ENCODE measurements around the gene SYS1.

Gene SYS1

DNA sequence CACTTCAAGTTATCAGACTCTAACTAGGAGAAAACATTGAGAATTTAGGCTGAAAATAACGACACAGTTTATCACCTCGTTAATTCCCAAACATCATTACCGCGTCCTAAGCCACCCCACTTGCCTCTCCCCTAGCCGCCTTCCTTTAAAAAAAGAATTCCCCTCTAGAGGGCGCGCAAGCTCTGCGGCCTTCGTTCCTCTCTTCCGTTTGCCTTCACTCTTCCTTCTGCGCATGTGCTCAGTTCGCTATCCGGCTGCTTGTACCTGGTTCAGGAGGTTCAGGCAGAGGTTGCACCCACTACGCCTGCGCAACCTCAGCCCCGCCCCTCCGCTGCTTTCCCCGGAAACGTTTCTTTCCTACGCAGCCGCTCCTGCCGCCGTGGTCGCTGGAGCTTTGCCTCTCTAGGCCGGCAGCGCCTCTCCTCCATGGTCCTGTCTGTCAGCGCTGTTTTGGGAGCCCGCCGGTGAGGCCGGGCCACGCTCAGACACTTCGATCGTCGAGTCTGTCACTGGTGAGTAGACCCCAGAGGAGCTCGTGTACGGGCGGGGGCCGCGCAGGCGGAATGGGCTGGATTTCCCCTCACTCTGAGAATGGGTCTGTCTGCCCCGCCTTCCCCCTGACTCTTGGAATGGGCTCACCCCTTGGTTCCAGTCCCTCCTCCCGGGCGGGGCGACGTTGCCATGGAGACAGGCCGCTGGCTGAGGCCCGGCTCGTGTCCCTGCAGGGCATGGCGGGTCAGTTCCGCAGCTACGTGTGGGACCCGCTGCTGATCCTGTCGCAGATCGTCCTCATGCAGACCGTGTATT, at the start of gene SYS1:
TSS of gene SYS1 (plus strand) at position 353 of the 807 bp plus-strand sequence. CDS start at position 729, 376 bp downstream.
- DNase-seq (ENCODE audit: low spot score), result peak; percentile 98

DNA sequence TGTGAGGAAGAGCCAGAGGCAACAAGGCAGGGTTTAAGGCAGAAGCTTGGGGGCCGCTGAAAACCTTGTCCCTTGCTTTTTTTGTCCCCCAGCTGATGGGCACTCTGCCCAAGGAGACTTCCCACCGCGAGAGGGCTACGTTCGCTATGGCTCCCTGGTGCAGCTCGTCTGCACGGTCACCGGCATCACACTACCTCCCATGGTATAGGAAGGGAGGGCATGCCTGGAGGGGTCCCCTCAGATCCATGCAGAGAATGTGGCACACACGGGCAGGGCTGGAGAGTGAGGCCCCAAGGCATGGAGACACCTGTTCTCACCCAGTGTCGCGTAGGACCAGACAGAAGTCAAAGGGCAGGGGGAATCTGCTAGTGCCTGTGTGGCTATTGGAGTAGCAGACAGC, 49.0 kb upstream of the SYS1 start:
- no peak for DNase-seq (ENCODE audit: low spot score)

DNA sequence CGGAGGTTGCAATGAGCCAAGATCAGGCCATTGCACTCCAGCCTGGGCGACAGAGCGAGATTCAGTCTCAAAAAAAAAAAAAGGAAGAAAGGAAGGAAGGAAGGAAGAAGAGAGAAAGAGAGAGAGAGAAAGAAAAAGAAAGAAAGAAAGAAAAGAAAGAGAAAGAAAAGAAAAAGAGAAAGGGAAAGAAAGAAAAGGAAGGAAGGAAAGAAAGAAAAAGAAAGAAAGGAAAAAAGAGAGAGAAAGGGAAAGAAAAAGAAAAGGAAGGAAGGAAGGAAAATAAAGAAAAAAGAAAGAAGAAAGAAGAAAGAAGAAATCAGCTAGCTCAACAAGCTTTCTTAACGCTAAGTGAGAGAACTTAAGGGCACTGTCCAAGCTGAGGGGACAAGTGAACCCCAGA, 47.3 kb upstream of the SYS1 start:
- DNase-seq (ENCODE audit: low spot score), result no peak

DNA sequence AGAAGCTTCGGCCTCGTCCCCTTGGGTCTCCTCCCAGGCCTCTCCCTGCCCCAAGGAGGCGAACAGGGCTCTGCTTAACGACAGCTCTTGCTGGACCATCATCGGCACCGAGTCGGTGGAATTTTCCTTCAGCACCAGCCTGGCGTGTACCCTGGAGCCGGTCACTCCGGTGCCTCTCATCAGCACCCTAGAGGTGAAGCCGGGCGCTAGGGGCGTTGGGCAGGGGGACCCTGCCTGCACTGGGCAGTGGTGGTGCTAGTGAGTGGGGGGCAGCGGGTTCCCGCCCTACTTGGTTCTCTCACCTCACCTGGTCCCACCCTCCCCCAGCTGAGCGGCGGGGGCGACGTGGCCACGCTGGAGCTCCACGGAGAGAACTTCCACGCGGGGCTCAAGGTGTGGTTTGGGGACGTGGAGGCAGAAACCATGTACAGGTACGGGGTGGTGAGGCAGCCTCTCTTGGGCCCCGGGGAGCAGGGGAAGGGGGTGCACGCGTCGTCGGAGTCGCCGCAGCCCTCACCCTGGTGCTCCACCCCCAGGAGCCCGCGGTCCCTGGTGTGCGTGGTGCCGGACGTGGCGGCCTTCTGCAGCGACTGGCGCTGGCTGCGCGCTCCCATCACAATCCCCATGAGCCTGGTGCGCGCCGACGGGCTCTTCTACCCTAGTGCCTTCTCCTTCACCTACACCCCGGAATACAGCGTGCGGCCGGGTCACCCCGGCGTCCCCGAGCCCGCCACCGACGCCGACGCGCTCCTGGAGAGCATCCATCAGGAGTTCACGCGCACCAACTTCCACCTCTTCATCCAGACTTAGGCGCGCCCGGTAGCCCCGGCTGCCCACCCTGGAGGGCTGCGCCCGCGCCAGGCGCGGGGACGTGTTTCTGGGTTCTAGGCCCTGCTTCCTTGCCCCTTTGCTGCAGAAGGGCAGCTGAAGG, 46.5 kb upstream of the SYS1 start:
- no peak for DNase-seq (ENCODE audit: low spot score)

DNA sequence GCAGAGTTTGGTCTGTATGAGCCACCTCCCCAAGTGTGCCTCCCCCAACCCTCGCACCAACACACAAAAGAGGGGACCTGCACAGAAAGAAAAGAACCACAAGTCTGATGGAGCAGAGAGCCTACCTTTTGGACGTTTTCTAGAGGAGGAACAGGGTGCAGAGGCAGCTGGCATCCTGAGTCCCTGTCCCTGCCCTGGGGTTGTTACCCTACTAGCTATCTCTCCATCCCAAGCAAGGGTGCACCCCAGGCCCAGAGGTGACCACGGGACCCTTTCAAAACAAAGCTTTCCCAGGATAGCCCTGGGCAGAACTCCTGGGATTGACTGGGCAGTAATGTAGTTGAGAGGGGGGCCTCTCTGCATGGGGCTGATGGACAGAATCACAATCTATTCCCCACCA, 45.1 kb upstream of the SYS1 start:
- no peak for DNase-seq (ENCODE audit: low spot score)

DNA sequence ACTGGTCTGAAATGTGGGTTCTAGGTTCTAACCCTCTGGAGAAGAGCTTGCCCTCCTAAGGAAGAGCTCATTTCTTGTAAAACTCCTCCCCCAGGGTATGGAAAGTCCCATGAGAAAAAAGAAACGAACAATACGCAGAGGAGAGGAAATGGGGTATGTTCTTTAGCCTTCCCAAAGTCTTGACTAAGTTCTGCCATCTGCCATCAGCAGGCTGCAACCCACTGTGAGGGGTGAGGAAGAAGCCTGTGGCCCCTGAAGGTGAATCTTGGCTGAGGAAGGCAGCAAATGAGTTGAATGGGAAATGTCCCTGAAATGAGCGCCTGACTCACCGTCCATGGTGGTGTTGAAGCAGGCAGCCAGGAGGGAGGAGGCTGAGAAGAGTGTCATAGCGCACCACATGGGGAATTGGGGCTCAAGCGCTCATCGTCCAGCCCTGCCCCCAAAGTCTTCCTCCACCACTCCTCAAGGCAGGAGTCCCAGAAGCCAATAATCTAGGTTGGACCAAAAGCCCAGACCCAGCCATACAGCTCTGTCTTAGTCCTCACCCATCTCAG, 44.5 kb upstream of the SYS1 start:
- DNase-seq (ENCODE audit: low spot score), result no peak

DNA sequence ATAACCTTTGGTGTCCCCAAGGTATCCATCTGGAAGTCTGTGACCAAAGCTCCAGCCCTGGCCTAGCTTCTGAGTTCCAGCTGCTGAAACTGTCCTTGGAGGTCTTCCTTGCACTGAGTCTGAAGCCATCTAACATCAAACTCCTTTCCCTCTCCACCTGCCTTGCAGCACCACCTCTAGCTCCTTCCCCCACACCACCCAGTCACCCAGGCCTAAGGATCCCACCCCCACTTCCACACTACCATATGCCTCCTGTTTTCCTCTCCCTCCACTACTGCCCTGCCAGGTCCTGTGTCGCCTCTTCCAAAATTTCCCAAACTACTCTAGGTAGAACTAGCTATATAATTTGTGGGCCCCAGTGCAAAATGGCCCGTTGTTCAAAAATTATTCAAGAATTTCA, 44.0 kb upstream of the SYS1 start:
- no peak for DNase-seq (ENCODE audit: low spot score)

DNA sequence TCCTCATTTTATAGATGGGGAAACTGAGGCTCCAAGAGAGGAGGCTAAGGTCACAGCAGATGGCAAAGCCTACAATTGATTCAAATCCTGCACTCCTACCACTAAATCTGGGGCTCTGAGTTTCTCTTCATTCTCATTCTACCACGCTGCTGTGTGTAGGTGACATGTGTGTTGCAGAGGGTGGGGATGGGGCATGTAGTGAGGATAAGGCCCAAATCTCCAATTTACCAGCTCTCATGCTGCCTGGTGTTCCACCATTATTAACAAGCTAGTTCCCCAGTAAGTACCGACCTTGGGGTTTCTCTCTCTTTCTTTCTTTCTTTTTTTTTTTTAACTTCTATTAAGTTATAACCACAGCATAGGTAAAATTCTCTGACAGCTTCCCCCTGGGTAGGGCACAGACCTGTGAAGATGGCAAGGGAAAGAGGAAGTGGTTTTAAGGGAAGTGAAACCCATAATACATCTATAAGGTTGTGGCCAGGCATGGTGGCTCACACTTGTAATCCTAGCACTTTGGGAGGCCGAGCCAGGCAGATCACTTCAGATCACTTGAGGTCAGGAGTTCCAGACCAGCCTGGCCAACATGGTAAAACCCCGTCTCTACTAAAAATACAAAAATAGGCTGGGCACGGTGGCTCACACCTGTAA, 41.9 kb upstream of the SYS1 start:
- DNase-seq (ENCODE audit: low spot score), result no peak

DNA sequence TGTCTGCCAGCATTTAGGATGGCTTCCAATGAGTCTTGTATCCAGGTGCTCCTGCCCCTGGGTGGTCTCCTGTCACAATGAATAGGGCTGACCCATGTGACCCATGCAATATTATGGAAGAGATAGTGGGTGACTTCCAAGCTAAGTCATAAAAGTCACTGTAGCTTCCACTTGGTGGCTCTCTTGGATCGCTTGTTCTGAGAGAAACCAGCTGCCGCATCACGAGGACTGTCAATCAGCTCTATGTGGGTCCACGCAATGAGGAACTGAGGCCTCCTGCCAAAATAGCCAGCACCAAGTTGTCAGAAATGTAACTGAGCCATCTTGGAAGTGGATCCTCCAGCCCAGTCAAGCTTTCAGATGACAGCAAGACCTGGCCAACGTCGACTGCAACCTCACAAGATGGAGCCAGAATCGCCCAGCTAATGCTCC, 40.0 kb upstream of the SYS1 start:
- DNase-seq (ENCODE audit: low spot score), result no peak

DNA sequence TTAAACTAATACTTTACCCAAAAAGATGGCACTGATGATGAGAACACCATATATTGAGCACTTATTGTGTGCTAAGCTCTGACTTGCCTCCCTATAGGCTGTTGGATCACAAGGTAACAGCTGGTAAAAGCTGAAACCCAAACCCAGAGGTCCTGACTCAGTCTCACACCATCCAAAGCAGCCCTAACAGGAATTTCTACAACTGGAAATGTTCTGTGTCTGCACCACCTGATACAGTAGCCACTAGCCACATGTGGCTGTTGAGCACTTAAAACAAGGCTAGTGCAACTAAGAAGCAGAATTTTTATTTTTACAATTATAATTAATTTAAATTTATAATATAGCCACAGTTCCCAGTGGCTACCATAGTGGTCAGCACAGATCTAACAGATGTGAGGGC, 39.2 kb upstream of the SYS1 start:
- DNase-seq (ENCODE audit: low spot score), result no peak

DNA sequence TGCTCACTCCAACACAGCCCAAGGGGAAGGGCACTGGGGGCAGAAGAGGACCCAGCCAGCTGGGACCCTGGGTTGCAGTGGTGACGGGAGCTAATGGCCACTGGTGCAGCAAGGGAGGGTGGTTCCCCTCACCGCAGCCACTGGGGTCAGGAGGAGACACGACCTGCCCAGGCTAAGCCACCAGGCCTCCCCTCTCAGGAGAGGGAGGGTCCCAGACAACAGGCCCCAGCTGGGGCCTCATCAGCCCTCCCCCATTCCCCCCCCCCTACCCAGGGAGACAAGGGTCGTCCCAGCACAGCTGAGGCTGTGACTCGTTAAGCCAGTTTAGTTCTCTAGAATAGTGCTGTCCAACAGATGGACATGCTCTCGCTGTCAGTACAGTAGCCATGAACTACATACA, 37.6 kb upstream of the SYS1 start:
- no peak for DNase-seq (ENCODE audit: low spot score)

DNA sequence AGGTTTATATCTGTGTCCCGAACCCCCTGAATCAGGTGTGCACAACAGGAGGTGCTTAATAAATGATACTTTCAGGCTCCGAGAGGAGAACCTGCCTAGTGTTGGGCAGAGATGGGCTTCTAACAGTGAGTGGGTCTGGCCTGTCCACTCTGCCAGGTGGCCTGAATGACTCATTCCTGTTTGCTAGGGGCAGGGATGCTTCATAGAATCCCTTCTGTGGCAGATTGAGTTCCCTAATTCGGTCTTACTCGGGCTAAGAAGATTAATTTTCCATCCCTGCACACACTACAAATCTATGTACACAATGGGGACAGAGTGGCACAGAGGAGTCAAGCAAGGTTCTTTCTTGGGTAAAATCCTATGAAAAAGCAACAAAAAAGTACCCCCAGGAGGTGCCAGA, 34.5 kb upstream of the SYS1 start:
- DNase-seq (ENCODE audit: low spot score), result no peak

DNA sequence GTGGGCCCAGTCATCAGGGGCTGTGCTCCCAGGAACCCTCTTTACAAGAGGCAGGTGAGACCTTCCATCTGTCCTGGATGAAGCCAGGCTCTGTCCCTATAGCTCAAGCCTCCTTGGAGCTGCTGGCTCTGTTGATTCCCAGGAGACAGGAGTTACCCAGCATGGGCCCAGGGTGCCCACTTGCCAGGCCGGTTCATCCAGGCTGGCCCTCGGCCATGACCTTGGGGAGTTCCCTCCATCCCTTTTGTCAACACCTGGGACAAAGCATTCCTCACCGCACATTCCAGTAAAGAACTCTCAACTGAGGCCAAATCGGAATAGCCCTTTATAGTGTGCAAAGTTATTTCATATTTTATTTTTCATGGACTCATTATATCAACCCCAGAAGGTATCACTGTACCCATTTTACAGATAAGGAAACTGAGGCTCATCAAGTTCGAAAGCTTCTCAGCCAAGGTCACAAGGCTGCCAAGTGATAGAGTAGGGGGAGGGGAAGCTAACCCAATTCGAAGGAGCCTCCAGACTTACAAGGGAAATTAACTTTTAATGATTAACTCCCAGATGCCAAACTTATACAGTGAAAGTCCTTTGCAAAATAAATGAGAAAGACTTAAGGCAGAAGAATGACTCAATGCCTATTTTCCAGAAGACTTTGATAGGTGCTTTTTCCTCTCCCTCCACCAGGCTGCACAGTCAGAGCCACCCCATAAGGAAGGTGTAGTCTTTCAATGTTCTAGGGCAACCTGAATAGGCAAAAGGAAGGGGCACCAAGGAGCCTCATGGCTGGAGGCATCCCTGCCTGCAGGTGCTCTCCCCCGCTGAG, 33.2 kb upstream of the SYS1 start:
- no peak for DNase-seq (ENCODE audit: low spot score)

DNA sequence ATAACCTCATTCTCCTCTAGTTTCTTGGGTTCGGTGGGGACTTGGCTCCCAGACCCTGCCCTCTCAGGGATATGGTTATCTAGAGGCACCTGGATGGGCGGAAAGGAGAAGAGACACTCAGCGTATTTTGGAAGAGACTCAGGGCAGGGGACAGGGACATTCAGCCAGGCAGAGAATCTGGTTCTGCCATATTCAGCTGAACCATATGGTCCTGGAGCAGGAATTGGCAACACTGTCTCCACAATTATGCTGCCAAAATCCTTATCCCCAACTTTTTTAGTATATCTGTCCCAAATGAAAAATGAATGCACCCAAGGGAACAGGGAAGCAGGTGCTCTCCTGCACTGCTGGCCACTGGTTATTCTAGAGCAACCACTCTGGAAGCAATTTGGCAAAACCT, 32.5 kb upstream of the SYS1 start:
- no peak for DNase-seq (ENCODE audit: low spot score)

DNA sequence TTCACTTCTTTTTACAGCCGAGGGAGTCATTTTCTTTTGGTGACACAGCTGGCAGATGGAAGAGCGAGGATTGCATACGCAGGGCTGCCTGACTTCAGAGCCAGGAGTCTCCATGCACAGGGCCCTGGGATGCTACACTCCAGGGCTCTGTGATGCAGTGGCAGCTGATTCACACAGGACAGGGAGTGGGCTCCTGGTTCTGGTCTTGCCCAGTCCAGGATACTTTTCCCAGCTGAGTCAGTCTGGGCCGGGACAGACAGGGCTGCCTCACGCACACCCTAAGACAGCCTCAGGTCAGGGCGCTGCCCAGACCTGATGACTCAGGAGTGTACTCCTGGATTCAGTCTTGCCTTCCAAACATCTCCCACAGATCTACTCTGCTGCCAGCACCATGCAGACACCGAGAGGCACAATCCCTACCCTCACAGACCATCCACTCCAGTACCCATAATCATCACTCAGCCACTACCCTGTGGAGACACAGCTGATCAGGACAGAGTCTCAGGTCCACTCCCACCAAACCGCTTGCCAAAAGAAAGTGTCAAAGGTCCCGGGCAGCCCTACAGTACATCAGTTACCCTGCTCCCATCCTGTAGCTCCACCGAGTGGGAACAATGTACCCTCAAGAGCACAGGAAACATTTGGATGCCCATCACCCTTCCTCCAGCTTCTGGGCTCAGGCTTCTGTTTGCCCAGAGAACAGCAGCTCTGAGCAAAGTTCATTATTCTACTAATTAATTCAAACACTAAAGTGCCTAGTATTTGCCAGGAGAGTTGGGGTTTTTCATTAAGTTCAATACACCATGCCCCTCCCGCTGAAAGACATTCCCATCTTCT, 26.2 kb upstream of the SYS1 start:
- no peak for DNase-seq (ENCODE audit: low spot score)

DNA sequence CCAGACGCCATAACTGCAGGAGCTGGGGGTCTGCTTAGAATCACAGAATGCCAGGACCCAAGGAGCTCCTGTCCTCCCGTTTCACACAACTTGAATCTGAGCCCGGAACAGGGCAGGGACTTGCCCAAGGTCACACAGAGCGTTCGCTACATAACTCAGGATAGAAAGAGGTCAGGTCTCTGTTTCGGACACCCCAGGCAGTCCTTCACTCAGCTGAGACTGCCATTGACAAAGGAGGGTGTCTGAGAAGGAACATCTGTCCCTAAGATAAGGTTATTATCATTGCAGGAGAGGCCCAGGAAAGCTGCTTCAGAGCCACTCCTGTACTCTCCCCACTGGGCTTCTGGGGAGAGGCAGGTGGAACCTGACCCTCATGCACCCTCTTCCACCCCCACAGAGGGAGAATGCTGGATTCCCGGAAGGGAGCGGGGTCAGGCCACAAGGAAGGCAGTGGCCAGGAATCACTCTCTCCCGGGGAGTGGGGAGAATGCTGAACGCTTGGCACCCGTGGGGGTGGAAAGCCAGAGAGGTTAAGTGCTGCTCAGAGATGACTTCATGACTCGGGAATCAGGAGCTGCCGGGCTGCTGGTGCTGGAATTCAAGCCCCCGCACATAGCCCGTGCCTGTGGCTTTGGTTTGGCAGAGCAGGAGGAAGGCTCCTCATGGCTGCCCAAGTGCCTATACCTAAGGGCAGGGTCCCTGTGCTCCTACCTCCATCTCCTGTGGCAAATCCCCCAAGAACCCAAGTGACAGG, 25.4 kb upstream of the SYS1 start:
- no peak for DNase-seq (ENCODE audit: low spot score)

DNA sequence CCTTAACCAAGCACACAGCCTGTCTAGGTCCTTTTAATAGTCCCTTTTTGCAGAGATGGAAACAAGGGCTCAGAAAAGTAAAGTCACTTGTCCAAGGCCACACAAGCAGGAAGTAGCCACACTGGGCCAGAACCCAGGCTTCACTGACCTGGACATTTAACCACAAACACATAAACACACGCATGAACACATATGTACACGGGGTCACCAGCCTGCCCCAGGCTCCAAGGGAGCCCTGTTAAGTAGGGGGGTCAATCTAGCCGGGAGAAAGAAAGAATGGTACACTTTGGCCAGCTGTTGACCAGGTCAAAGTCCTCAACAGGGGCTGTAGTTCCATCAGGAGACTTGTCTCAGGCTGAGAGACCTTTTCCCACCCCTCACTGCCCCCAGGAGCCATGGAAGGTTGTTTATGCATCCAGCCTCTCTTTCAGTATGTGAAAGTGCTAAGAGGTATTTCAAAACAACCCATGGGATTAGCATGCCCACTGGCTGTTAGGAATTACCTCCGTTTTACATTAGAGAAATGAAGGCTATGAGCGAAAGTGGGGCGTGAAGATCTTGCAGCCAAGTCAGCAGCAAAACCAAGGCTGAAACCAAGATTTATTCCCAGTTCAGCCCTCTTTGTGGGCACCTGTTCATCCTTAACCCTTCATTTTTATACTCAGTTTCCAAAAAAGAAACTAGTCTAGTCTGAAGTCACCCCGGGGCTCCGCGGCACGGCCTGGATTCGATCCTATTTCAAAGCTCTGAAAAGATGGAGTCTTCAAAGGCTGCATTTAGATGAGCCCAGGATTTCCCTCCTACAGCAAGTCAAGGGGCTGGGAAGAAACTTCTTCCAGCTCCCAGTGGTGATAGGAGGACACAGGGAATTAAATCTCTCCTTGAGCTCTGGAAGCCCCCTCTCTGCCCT, 24.6 kb upstream of the SYS1 start:
- no peak for DNase-seq (ENCODE audit: low spot score)

DNA sequence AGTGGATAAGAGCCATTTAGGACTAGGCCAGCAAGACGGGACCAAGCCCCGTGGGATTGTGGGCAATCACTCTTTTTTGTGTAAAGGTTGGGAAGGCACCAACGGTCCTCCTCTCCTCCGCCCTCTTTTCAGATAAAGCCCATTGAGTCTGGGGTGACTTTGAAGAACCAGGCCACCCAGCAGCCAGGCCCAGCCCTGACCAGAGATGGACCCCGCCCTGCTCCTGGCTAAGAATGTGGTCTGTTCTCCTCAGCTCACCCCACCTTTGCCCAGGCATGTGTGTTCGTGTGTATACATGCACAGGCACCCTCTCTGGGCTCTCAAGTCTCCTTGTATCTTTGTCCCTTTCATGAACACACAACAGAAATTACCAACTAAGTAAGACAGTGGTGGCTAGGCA, 23.9 kb upstream of the SYS1 start:
- peak; percentile 54 for DNase-seq (ENCODE audit: low spot score)

DNA sequence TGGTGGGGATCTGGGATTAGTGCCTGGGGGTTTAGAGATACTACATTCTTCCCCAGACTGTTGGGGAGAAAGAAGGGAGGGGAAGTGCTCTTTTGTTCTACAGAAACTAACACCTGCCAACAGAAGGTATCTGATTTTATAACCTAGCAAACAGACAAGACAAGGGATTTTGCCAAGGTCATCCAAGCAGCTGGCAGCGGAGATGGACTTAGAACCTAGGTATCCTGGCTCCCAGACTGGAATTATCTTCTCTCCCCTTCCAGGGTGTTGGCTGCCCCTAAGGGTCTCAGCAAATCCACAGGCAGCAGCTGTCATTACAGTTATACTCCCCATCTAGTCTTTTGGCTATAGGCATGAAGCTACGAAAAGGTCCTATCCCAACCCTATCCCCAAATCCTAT, 23.2 kb upstream of the SYS1 start:
- no peak for DNase-seq (ENCODE audit: low spot score)
